HCT116 (cell line): ENCODE results near the gene SAE1. TPM values are rescaled to one million over a fixed set of nuclear protein-coding genes. Genes with fewer than 3 reads are reported as not detected.

Experiments used
- ATAC-seq: fragments of 200-7000 bp; cut with Tn5 transposase; 2 replicates; pipeline ENCODE4 v1.9.1; 2020; ENCODE audit warnings: mild to moderate bottlenecking, moderate library complexity
- BruUV-seq: library from RNA; stranded (reverse); fragments of 400-500 nt; replicated peaks from 2 replicates; lab custom pipeline; 2021; lab: Mats Ljungman, UMichigan
- CTCF ChIA-PET: fragments of 300-600 bp; sonication (Branson Sonifier 250); formaldehyde crosslinking; loops from one replicate; lab custom pipeline; 2021; ENCODE audit warnings: antibody characterized with exemption; lab: Charles Lee
- POLR2A ChIA-PET: fragments of 300-600, 350-600 bp; sonication (Branson Sonifier 250); formaldehyde crosslinking; loops from one replicate; lab custom pipeline; 2021; ENCODE audit warnings: antibody characterized with exemption; lab: Charles Lee
- RAD21 ChIA-PET, 2 experiments: fragments of 300-600 bp; sonication (Branson Sonifier 250); formaldehyde crosslinking; loops; one replicate each; lab custom pipeline; 2023; ENCODE audit warnings: low total read pairs in 2 of 2; ENCODE audit not compliant: uncharacterized antibody in 2 of 2, unreplicated experiment in 2 of 2, low non-redundant PET in 1 of 2; lab: Charles Lee
- DNase-seq: peaks from one replicate; pipeline ENCODE4 v3.0.0-alpha.2; 2010; ENCODE audit warnings: low read depth, low spot score
- H2AFZ ChIP-seq: fragments of 200-600 bp; shearing (Covaris generic), sonication (generic); 2 replicates; pipeline ENCODE4 v1.6.1; 2017; ENCODE audit warnings: low read depth, mixed run types, mixed read lengths, antibody characterized with exemption, low read length; ENCODE audit not compliant: poor library complexity, severe bottlenecking
- H3K27ac ChIP-seq: 2 replicates; pipeline ENCODE4 v1.5.1; 2012; ENCODE audit warnings: low read depth, low read length
- H3K27me3 ChIP-seq: fragments of 200-600 bp; sonication (generic); 2 replicates; pipeline ENCODE4 v1.6.1; 2016; ENCODE audit warnings: mixed run types, low read length, mixed read lengths; ENCODE audit not compliant: insufficient read depth
- H3K36me3 ChIP-seq, 2 experiments: fragments of 200-500 bp in 1 of 2; fragments of 200-600 bp in 1 of 2; sonication (Bioruptor generic) in 1 of 2; sonication (generic) in 1 of 2; 2 replicates each; pipeline versions ENCODE4 v1.5.1 to v1.6.1; 2014 to 2016; ENCODE audit warnings: low read length in 2 of 2, inconsistent platforms in 1 of 2, mixed read lengths in 1 of 2, mixed run types in 1 of 2; ENCODE audit not compliant: insufficient read depth in 2 of 2, control insufficient read depth in 1 of 2
- H3K4me1 ChIP-seq, 2 experiments: fragments of 200-600 bp in 1 of 2; sonication (generic) in 1 of 2; 2 replicates each; pipeline versions ENCODE4 v1.5.1 to v1.6.1; 2012 to 2017; ENCODE audit warnings: low read length in 2 of 2, inconsistent platforms in 1 of 2, mild to moderate bottlenecking in 1 of 2, mixed read lengths in 1 of 2, mixed run types in 1 of 2, moderate library complexity in 1 of 2; ENCODE audit not compliant: insufficient read depth in 2 of 2, control insufficient read depth in 1 of 2
- H3K4me2 ChIP-seq: fragments of 200-600 bp; sonication (generic); 2 replicates; pipeline ENCODE4 v1.6.1; 2017; ENCODE audit warnings: mixed run types, low read length, mixed read lengths
- H3K4me3 ChIP-seq, 2 experiments: fragments of 200-600 bp in 1 of 2; sonication (generic) in 1 of 2; replicated peaks in 1 of 2; 2 replicates each; pipeline ENCODE4 v1.5.1; 2011 to 2016; ENCODE audit warnings: low read length in 2 of 2, control low read depth in 1 of 2, low read depth in 1 of 2, mild to moderate bottlenecking in 1 of 2, mixed read lengths in 1 of 2, mixed run types in 1 of 2
- H3K79me2 ChIP-seq: fragments of 200-600 bp; sonication (generic); 2 replicates; pipeline ENCODE4 v1.6.1; 2017; ENCODE audit warnings: mild to moderate bottlenecking, mixed run types, low read length, moderate library complexity, mixed read lengths; ENCODE audit not compliant: insufficient read depth
- H3K9ac ChIP-seq: fragments of 200-600 bp; sonication (generic); 2 replicates; pipeline ENCODE4 v1.6.1; 2016; ENCODE audit warnings: low read length, mixed read lengths
- H3K9me2 ChIP-seq: fragments of 200-600 bp; sonication (generic), shearing (Covaris generic); 2 replicates; pipeline ENCODE4 v1.6.1; 2017; ENCODE audit warnings: mixed run types, mild to moderate bottlenecking, moderate library complexity; ENCODE audit not compliant: insufficient read depth
- H3K9me3 ChIP-seq, 2 experiments: fragments of 200-500 bp in 1 of 2; fragments of 200-600 bp in 1 of 2; sonication (Bioruptor generic) in 1 of 2; sonication (generic) in 1 of 2; 2 replicates each; pipeline ENCODE4 v1.6.1; 2014 to 2017; ENCODE audit warnings: low read length in 2 of 2, mixed read lengths in 2 of 2, inconsistent platforms in 1 of 2, low read depth in 1 of 2, mild to moderate bottlenecking in 1 of 2, mixed run types in 1 of 2, moderate library complexity in 1 of 2; ENCODE audit not compliant: control insufficient read depth in 1 of 2, insufficient read depth in 1 of 2
- H4K20me1 ChIP-seq: fragments of 200-600 bp; sonication (generic), shearing (Covaris generic); 2 replicates; pipeline ENCODE4 v1.6.1; 2017; ENCODE audit warnings: mixed run types, mild to moderate bottlenecking, moderate library complexity; ENCODE audit not compliant: insufficient read depth
- CTCF ChIP-seq, 3 experiments: fragments of 200-600 bp in 1 of 3; sonication (generic) in 1 of 3; IDR thresholded peaks in 2 of 3; conservative IDR thresholded peaks in 1 of 3; 2 replicates each; pipeline ENCODE4 v1.5.1; 2012 to 2017; ENCODE audit warnings: low read depth in 2 of 3, low read length in 2 of 3, antibody characterized with exemption in 1 of 3, borderline replicate concordance in 1 of 3, control low read depth in 1 of 3, mild to moderate bottlenecking in 1 of 3, mixed read lengths in 1 of 3, mixed run types in 1 of 3, moderate library complexity in 1 of 3; ENCODE audit not compliant: insufficient read depth in 1 of 3
- ELF1 ChIP-seq: IDR thresholded peaks from 2 replicates; pipeline ENCODE4 v1.6.1; 2012; ENCODE audit warnings: low read depth, borderline replicate concordance
- MAX ChIP-seq: IDR thresholded peaks from 2 replicates; pipeline ENCODE4 v1.6.1; 2012
- POLR2AphosphoS5 ChIP-seq: IDR thresholded peaks from 2 replicates; pipeline ENCODE4 v1.6.1; 2011; ENCODE audit warnings: mild to moderate bottlenecking, low read depth, low read length, moderate library complexity
- SIN3A ChIP-seq: IDR thresholded peaks from 2 replicates; pipeline ENCODE4 v1.6.1; 2012; ENCODE audit warnings: low read depth
- SRF ChIP-seq: IDR thresholded peaks from 2 replicates; pipeline ENCODE4 v1.6.1; 2012; ENCODE audit warnings: low read depth
- ZBTB33 ChIP-seq: IDR thresholded peaks from 2 replicates; pipeline ENCODE4 v1.6.1; 2011; ENCODE audit warnings: mild to moderate bottlenecking, low read length, moderate library complexity; ENCODE audit not compliant: insufficient replicate concordance; ENCODE audit errors: extremely low read depth
- ZNF274 ChIP-seq: fragments of 200-500 bp; sonication (Bioruptor generic); IDR thresholded peaks from 2 replicates; pipeline ENCODE4 v1.6.1; 2014; ENCODE audit warnings: mild to moderate bottlenecking, low read depth, low read length, inconsistent platforms
- intact Hi-C: fragments of 100-400 bp; cut with micrococcal nuclease; formaldehyde crosslinking; loops from 2 replicates; pipeline ENCODE4 v1.10.0; 2022
- total RNA-seq: library from RNA; stranded (reverse); gene quantifications from one replicate; pipeline ENCODE4 v1.2.1, GENCODE V29; 2021; ENCODE audit not compliant: unreplicated experiment

The SAE1 gene
- total RNA-seq, 1 experiment from 2014 or later: 213 TPM

- ATAC-seq (no peak), DNase-seq (no peak)
- intact Hi-C loops: no loop called here
- Histone ChIP-seq H3K4me1 (peaks cover 40 to 52% of the 10 kb centered on the region in 2 experiments), H3K36me3 (peaks cover 8 to 15% of the 10 kb centered on the region in 2 experiments; a peak in 3 of 4 replicates), H3K79me2 (peaks cover 35% of the 10 kb centered on the region), H3K9me3 (no peaks in the 10 kb centered on the region), H3K4me3 (no peak overlapping the region), H3K4me2 (no peak overlapping the region), H4K20me1 (no peaks in the 10 kb centered on the region), H3K27ac (no peak overlapping the region), H3K9ac (no peak overlapping the region), H3K27me3 (no peaks in the 10 kb centered on the region), H2AFZ (no peak overlapping the region), H3K9me2 (no peaks in the 10 kb centered on the region)
- ChIA-PET CTCF (no interaction called here), POLR2A (interaction anchor here (2.6 kb wide), 1 partner anchor 19 kb away, joined by 7 read pairs; the partner anchor contains the start of gene ZC3H4), RAD21 (no interaction called here)
- TF ChIP-seq POLR2AphosphoS5: no peak
- no peak for TF ChIP-seq ZNF274
- no peak for TF ChIP-seq ZBTB33
- no peak for TF ChIP-seq SRF
- TF ChIP-seq CTCF (IDR thresholded peaks at IDR 0.05 in 2 of 3, conservative IDR thresholded peaks at IDR 0.05 in 1 of 3; ENCODE audit: borderline replicate concordance in 1 of 3, insufficient read depth in 1 of 3, low read depth in 2 of 3, low read length in 2 of 3): no peak
- TF ChIP-seq ELF1: no peak
- TF ChIP-seq MAX: no peak
- no peak for TF ChIP-seq SIN3A
- BruUV-seq: no TSS peak
Measured at GRCh38 chr19:47093841-47094240, 36.8 kb upstream of the SAE1 start.
